NCI-H446 (cell line): ENCODE data around the gene CCL24.
A peak's percentile ranks its signal among the peaks of the same experiment; 100 is the strongest.
"Not testable (repeated sequence)": the region's sequence is repeated elsewhere in the genome, so short reads cannot be mapped to it uniquely, and the experiment has no call there.

Experiments
- DNase-seq, 2 experiments: peaks; one replicate each; lab custom pipeline; 2025; lab: John Stamatoyannopoulos, UW

Gene CCL24

GRCh38 chr7:75780647-75781273, 32.8 kb downstream of the CCL24 start:
- DNase-seq = not testable (repeated sequence)

DNA sequence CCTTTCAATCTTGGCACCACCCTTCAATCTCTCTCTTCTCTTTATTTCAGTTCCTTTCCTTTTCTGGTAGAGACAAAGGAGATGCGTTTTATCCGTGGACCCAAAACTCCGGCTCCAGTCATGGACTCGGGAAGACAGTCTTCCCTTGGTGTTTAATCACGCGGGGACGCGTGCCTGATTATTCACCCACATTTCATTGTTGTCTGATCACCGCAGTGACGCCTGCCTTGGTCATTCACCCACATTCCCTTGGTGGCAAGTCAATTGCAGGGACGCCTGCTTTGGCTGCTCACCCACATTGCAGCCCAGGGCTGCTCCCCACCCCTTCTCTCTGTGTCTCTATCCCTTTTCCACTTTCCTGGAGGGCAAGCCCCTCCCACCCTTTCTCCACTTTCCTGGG, 34.1 kb downstream of the CCL24 start:
- DNase-seq = not testable (repeated sequence)

- DNase-seq = not testable (repeated sequence)
Observed at GRCh38 chr7:75779035-75779434, 34.6 kb downstream of the CCL24 start.

DNA sequence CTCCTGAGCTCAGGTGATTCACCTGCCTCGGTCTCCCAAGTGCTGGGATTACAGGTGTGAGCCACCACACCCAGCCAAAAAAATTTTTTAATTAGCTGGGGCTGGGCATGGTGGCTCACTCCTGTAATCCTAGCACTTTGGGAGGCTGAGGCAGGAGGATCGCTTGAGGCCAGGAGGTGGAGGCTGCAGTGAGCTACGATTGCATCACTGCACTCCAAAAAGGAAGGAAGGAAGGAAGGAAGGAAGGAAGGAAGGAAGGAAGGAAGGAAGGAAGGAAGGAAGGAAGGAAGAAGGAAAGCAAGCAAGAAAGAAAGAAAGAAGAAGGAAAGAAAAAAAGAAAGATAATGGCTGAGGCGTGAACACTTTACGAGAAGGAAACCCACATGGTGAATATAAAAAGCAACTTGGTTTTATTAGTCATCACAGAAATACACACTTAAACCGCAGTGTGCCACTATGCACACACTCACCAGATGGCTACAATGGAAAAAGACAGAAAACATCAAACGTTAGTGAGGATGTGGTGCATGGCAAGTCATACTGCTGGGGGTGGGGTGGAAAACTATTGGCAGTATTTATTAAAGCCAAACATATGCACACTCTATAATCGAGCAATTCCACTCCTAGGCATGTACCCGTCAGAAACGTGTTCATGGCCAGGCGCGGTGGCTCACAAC, 37.2 kb downstream of the CCL24 start:
- peak in 1 of 2 experiments; percentile 33 for DNase-seq

- DNase-seq = not testable (repeated sequence)
Observed at GRCh38 chr7:75773958-75774357, 39.6 kb downstream of the CCL24 start.

GRCh38 chr7:75772081-75773077, 41.2 kb downstream of the CCL24 start, which contains the start of gene CCL26:
Gene CCL26 (minus strand): TSS chr7:75772211. CDS start chr7:75772176, 35 bp downstream.
- DNase-seq = no peak

GRCh38 chr7:75771224-75771623, 42.4 kb downstream of the CCL24 start:
- no peak for DNase-seq

- peak in 1 of 2 experiments; percentile 44 for DNase-seq
Observed at GRCh38 chr7:75762350-75762917, 51.2 kb downstream of the CCL24 start.

DNA sequence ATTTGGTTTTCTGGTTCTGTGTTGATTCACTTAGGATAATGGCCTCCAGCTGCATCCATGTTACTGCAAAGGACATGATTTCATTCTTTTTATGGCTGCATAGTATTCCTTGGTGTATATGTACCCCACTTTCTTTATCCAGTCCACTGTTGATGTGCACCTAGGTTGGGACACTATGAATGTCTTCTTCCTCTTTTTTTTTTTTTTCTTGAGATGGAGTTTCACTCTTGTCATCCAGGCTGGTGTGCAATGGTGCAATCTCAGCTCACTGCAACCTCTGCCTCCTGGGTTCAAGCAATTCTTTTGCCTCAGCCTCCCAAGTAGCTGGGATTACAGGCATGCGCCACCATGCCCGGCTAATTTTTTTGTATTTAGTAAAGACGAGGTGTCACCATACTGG, 51.8 kb downstream of the CCL24 start:
- not testable (repeated sequence) for DNase-seq
